NCI-H748 treated with DMSO at 0.1 percent for 48 hours (cell line): ENCODE measurements around the gene C12orf75.
"Not testable (repeated sequence)": the region's sequence is repeated elsewhere in the genome, so short reads cannot be mapped to it uniquely, and the experiment has no call there.

Experiments
- DNase-seq: peaks from one replicate; lab custom pipeline; 2025; lab: John Stamatoyannopoulos, UW

C12orf75 gene

GRCh38 chr12:105310476-105311085 lies 19.9 kb upstream of the C12orf75 start:
- not testable (repeated sequence) for DNase-seq

GRCh38 chr12:105311936-105312335 lies 18.6 kb upstream of the C12orf75 start:
- DNase-seq = not testable (repeated sequence)

- not testable (repeated sequence) for DNase-seq
These were observed 16.7 kb upstream of the C12orf75 start for GRCh38 chr12:105313755-105314154.

- DNase-seq = no peak
These were observed 15.4 kb upstream of the C12orf75 start for GRCh38 chr12:105315130-105315529.

GRCh38 chr12:105315726-105316125 lies 14.8 kb upstream of the C12orf75 start:
- DNase-seq = no peak

- no peak for DNase-seq
These were observed 13.3 kb upstream of the C12orf75 start for GRCh38 chr12:105316931-105317852.

GRCh38 chr12:105317942-105318621 lies 12.4 kb upstream of the C12orf75 start:
- peak; percentile 95 for DNase-seq

- DNase-seq = no peak
These were observed 11.6 kb upstream of the C12orf75 start for GRCh38 chr12:105318651-105319483.

GRCh38 chr12:105319691-105320209 lies 10.7 kb upstream of the C12orf75 start:
- no peak for DNase-seq

GRCh38 chr12:105321125-105321524 lies 9.4 kb upstream of the C12orf75 start:
- no peak for DNase-seq

- DNase-seq = no peak
These were observed 8.4 kb upstream of the C12orf75 start for GRCh38 chr12:105322070-105322469.

- no peak for DNase-seq
These were observed 5.8 kb upstream of the C12orf75 start for GRCh38 chr12:105324704-105325103.

GRCh38 chr12:105325117-105325516 lies 5.4 kb upstream of the C12orf75 start:
- DNase-seq = no peak

- no peak for DNase-seq
These were observed 587 bp upstream of the C12orf75 start for GRCh38 chr12:105329926-105330282.

- DNase-seq = peak; percentile 44
These were observed 677 bp downstream of the C12orf75 start for GRCh38 chr12:105330931-105331804.

GRCh38 chr12:105331805-105332251 lies 1.3 kb downstream of the C12orf75 start:
- peak; percentile 44 for DNase-seq

GRCh38 chr12:105332286-105332685 lies 1.8 kb downstream of the C12orf75 start:
- DNase-seq = not testable (repeated sequence)

- no peak for DNase-seq
These were observed 2.4 kb downstream of the C12orf75 start for GRCh38 chr12:105332925-105333324.

GRCh38 chr12:105334001-105334400 lies 3.5 kb downstream of the C12orf75 start:
- DNase-seq = no peak

- DNase-seq = no peak
These were observed 4.1 kb downstream of the C12orf75 start for GRCh38 chr12:105334582-105334981.
